PFSK-1 (cell line): ENCODE data around the gene IPPK.

Source experiments
- POLR2AphosphoS5 ChIP-seq: IDR thresholded peaks from 2 replicates; pipeline ENCODE4 v1.6.1; 2012; ENCODE audit warnings: low read depth, mild to moderate bottlenecking, control low read depth, low read length, moderate library complexity
- SIN3A ChIP-seq: IDR thresholded peaks from 2 replicates; pipeline ENCODE4 v1.6.1; 2012; ENCODE audit warnings: mild to moderate bottlenecking, low read length, moderate library complexity, borderline replicate concordance; ENCODE audit not compliant: insufficient read depth

DNA sequence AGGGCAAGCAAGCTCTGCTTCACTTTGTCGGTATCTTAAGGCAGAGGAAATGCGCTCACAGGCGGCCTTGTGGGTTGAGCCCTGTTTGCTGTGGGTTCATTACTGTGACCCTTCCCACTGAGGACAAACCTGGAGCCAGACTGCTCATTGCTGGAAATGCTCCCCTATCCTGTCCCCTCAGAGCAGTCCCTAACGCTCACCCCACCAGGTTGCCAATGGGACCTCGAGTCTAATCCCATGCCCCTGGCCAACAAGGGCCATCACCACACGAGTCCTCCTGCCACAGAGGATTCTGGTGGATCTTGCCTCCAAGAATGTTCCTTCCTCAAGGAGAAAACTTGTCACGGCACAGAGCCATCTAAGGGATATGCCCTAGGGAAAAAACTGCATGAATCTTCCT, 14.6 kb downstream of the IPPK start:
- TF ChIP-seq POLR2AphosphoS5 (no peak), SIN3A (no peak)
